Testis (tissue), 2 donors: ENCODE measurements around the gene ITPKC.

Source experiments
- CTCF ChIP-seq, 3 experiments: fragments of 450-650 bp in 2 of 3; fragments of 200-600 bp in 1 of 3; sonication (generic) in 1 of 3; IDR thresholded peaks; one replicate each; pipeline ENCODE4 v1.5.1; 2016 to 2019; ENCODE audit warnings: antibody characterized with exemption in 3 of 3, mild to moderate bottlenecking in 2 of 3, moderate library complexity in 1 of 3
- POLR2A ChIP-seq: fragments of 450-650 bp; IDR thresholded peaks from one replicate; pipeline ENCODE4 v1.6.1; 2017; ENCODE audit warnings: antibody characterized with exemption, mild to moderate bottlenecking, moderate library complexity

DNA sequence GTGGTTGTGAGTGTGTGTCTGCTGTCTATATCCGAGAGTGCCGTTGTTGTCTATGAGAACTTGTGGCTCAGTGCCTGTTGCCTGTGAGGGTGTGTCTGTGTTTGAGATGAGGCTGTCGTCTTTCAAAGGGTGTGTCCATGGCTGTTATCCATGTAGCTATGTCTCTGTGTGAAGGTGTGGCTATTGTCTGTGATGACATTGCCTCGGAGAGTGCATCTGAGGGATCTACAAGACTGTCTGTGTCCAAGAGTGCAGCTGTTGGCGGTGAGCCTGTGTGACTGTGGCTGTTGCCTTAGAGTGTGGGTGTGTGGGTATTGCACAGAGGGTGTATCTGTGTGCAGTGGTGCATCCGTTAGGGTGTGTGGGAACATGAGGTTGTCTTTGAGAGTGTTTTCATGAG is 31.3 kb upstream of the ITPKC start:
- TF ChIP-seq CTCF (IDR thresholded peaks at IDR 0.05) (no peak), POLR2A (no peak)
